IPS-NIHi7 (cell line): Measurements from ENCODE around the gene VPS52.

ENCODE experiments used
- DNase-seq: peaks from one replicate; pipeline ENCODE4 v3.0.0; 2012; ENCODE audit warnings: mixed read lengths; ENCODE audit errors: extremely low spot score

VPS52 gene

DNA sequence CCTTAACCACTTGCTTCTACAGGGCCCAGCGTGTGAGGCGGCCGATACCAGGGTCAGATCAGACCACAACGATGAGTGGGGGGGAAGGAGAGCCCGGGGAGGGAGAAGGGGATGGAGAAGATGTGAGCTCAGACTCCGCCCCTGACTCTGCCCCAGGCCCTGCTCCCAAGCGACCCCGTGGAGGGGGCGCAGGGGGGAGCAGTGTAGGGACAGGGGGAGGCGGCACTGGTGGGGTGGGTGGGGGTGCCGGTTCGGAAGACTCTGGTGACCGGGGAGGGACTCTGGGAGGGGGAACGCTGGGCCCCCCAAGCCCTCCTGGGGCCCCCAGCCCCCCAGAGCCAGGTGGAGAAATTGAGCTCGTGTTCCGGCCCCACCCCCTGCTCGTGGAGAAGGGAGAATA, 60.5 kb downstream of the VPS52 start:
- no peak for DNase-seq

- no peak for DNase-seq
Observed at GRCh38 chr6:33209856-33210255, 61.8 kb downstream of the VPS52 start.

DNA sequence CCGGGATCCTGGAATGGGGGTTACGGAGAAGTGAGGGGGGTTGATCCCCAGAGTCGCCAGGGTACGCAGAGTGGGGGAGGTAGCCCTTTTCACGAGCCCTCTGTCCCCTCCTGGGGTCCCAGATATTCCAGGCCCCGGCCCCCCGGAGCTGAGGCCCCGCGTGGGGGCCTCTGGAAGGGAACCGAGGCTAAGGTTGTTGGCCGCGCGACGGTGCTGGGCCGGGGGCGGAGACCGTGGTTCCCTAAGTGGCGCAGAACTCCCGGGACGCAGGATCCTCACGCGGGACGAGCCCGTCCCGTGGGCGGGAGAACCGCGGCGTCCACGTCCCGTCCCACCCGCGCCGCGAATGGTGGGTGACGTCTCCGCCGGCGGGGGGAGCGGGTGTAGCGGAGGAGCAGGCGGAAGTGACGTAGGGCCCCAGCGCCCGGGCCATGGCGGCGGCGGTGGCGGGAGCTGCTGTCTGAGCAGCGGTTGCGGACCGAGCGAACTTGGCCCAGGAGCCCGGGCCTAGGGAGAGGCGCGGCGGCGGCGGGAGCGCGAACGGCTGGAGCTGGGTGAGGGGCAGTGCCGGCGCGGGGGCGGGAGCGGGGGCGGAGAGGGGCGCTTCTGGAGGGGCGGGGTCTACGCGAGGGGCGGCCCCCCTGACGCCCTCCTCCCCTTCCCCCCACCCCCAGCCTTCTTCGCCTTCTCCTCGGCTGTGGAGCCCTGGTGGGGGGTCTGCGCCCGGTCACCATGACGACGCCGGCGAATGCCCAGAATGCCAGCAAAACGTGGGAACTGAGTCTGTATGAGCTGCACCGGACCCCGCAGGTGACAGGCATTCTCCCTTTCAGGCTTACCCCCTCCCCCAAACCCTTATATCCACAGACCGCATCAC, 63.3 kb downstream of the VPS52 start, which contains the start of gene RING1:
TSS of gene RING1 (plus strand) at position 410 of the 877 bp plus-strand sequence. CDS start at position 733, 323 bp downstream.
- DNase-seq = peak; percentile 79

GRCh38 chr6:33207552-33208090, 64.1 kb downstream of the VPS52 start:
- DNase-seq = no peak

DNA sequence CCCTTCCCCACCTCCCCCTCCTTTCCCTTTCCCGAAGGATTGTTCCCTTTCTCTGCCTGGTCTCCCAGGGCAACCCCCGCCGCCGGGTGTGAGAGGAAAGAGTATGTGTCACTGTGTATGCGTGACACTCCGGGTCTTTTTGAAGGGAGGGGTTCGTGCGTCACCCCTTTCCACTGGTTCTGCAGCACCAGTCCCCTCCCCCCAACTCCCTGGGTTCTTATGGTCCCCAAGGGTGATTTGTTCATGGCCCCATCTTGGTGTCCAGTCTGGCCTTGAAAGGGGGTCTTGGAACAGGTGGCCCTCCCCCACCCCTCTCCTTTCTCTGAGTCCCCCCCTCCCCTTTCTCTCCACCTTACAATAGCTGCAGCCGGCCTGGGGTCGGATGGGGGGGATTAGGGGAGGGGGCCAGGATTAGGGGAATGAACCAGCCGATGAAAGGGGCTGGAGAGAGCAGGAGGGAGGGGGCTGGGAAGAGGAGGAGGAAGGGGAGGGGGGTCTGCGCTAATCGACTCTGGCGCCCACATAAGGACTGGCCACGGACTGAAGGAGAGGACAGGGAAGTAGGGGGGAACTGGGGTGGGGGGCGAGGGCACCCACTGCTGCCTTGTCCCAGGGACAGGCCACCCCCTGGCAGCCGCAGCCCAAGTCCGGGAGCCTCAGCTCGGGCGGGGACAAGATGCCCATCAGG, 64.7 kb downstream of the VPS52 start:
- DNase-seq = no peak

DNA sequence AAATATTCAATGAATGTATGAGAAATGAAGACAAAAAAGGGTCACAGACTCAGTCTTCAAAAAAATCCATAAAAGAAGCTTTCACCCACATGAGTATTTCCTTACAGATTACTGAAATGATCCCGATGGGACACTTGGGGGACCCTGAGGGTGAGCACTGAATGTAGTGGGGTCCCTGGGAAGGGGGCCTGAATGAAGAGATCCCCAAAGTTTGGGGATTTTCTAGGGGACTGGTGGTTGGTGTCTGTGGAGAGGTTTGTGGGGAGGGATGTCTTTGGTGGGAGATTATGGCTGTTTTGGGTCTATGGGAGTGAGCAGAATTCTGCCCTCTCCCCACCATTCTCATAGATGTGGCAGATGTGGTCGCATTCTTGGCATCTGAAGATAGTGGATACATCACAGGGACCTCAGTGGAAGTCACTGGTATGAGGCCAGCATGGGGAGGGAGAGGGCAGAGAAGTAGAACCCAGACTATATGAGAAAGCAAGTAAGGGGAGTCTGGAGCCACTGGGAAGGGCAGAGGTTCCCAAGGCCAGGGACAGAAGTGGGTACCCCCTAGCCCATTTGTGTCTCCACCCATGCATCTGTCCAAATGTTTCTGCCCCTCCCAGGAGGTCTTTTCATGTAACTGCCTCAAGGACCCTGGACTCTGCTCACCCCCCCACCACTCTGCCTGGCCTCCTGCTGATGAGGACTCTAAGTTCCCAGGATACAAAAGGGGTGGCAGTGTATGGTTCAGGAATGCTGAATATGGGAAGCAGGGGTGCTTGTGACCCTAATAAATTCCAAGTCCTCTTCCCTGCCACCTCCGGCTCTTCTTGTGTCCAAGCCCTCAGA, 65.4 kb downstream of the VPS52 start:
- no peak for DNase-seq

- DNase-seq = no peak
Observed at GRCh38 chr6:33205191-33206026, 66.3 kb downstream of the VPS52 start.

DNA sequence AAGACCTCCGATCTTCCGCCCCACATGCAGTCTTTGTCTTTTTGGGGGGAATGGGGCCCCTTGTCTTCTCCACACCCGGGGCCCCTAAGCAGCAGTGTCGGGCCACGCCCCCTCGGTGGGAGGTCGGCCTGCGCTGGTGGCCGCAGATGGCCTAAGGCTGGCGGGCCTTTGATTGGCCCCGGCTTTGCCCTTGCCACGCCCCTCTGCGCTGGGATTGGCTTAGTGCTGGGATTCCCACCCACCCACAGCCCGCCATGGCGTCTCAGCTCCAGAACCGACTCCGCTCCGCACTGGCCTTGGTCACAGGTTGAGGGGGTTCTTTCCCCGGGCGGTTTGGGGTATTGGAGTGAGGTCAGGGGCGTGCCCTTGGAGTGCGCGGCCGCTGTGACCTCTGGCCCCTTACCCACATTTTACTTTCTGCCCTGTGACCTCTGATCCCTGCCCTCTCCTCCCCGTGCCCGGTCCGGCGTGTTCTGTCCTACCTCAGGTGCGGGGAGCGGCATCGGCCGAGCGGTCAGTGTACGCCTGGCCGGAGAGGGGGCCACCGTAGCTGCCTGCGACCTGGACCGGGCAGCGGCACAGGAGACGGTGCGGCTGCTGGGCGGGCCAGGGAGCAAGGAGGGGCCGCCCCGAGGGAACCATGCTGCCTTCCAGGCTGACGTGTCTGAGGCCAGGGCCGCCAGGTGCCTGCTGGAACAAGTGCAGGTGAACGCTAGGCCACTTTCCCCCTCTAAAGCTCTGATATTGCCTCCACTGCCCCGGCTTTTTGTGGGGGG, 67.1 kb downstream of the VPS52 start, which contains the start of gene HSD17B8:
TSS of gene HSD17B8 (plus strand) at position 241 of the 776 bp plus-strand sequence. CDS start at position 255, 14 bp downstream.
- DNase-seq = peak; percentile 98

GRCh38 chr6:33204165-33204414, 67.6 kb downstream of the VPS52 start:
- DNase-seq = no peak

DNA sequence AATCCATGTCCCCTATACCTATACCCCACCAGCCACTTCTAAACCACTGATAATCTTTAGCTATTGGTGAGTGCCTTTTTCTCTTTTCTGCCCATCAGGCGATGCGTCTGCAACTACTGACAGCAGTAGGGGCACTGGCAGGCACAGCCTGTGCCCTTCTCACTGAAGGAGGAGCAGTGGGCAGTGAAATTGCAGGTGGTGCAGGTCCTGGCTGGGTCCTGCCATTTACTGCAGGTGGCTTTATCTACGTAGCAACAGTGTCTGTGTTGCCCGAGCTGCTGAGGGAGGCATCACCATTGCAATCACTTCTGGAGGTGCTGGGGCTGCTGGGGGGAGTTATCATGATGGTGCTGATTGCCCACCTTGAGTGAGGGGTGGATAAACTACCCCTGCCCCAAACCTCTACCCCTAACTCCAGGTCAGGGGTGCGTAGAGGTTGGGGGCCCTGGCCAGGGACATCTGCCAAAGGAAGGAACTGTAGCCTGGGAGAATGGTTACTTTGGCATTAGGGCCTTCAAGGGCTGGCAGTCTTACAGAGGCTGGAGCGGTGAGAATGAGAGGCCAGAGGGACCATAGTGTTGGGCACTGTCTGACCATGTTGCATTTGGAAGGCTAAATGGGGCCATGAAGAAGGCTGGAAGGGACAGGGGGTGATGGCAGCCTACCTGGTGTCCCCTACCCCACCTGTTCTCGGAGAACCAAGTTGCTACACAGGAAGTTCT, 68.1 kb downstream of the VPS52 start:
- no peak for DNase-seq

DNA sequence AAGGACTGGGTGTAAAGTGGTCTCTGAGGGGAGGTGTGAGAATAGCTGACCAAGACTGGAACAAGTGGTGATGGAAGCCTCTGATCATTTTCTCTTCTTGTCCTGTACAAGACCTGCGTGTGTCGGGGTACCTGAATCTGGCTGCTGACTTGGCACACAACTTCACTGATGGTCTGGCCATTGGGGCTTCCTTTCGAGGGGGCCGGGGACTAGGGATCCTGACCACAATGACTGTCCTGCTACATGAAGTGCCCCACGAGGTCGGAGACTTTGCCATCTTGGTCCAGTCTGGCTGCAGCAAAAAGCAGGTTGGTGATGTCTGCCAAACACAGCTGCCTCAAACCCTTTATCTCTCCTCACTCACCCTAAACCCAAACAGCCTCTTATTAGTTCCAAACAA, 68.9 kb downstream of the VPS52 start:
- no peak for DNase-seq

DNA sequence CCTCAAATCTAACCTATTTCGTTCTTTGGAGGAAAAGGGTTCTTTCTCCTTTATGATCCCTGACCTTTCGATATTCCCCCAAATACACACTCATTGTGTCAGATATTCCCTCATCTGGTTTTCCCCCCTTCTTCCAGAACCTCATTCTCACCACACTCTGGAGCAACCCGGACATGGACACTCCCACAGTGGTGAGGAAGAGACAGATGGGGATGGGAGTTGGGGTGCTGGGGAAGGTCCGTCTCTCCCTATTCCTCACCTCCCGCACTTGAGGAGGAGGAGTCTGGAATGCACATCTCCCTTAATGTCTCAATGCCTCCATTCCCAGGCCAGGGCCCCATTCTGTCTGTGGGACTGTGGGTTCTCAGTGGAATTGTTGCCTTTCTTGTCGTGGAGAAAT, 69.7 kb downstream of the VPS52 start:
- DNase-seq = no peak

DNA sequence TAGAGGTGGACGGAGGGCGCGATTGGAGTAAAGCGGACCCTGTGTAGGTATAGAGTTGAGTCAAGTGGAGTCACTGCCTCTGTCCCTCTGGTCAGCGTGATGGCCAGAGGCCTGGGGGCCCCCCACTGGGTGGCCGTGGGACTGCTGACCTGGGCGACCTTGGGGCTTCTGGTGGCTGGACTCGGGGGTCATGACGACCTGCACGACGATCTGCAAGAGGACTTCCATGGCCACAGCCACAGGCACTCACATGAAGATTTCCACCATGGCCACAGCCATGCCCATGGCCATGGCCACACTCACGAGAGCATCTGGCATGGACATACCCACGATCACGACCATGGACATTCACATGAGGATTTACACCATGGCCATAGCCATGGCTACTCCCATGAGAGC, 70.5 kb downstream of the VPS52 start:
- DNase-seq = no peak
